NCI-H69 (cell line): ENCODE measurements around the gene PLCL2.

ENCODE experiments used
- DNase-seq: peaks from one replicate; lab custom pipeline; 2025; lab: John Stamatoyannopoulos, UW

Gene PLCL2

GRCh38 chr3:17044855-17045254, 160.1 kb downstream of the PLCL2 start:
- DNase-seq = no peak

DNA sequence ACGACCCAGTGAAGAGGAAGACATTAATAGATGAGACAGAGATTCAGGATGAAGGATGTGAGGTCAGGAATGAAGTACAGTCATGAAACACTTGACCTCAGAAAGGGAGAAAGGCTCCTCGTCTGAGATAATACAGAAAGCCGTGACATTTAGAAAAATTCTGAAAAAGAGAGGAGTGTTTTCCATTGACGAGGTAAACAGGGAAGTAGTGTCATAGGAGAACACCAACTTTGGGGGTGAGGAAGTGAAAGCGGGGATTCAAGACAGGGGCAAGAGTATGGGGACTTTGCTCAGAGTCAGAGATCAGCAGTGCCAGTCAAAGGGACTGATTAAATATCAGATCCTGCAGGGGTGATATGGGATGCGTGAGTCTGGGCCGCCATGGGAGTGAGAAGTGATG, 160.9 kb downstream of the PLCL2 start:
- DNase-seq = no peak

DNA sequence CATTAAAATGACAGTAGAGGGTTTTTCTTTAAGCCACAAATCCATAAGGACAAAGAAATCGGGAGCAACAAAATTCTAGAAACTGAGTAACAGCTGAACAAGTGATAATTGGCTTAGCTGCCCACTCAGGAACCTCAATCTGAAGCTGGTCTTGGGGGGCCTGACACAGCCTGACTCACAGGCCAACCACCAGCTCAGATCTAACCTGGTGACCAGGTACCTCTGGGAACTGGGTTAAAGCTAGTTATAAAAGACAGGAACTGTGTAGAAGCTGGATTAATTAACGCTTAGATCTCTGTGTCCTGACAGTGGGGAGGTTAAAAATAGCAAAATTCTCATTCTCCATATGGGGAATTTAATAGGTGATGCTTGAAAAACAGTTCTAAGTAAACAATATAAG, 161.9 kb downstream of the PLCL2 start:
- no peak for DNase-seq

DNA sequence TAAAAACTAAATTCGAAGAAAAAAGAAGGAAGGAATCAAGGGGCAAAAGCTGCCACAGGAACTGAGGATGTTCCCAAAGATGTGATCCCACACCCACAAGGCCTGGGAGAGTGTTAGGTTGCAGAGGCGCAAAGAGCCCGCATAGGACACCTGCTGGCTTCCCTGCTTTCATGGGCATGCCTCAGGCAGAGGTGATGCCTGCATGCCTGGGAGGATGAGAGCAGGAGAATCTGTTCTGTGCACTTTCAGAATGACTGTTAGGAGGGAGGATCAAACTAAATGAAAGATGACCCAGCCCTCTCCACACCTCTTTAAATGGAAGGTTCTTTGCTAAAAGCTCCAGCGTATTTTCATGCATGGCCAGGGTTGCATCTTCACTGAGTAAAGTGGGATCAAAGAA, 162.4 kb downstream of the PLCL2 start:
- DNase-seq = peak; percentile 28

- no peak for DNase-seq
These were observed 163.1 kb downstream of the PLCL2 start for GRCh38 chr3:17047894-17048293.

DNA sequence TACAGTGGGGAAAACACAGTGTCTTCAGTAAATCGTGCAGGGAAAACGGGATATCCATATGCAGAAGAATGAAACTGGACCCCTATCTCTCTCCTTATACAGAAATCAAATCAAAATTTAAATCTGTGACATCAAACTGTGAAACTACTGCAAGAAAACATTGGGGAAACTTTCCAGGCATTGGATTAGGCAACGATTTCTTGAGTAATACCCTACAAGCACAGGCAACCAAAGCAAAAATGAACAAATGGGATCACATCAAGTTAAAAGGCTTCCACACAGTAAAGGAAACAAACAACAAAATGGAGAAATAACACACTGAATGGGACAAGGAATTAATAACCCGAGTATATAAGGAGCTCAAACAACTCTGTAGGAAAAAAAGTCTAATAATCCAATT, 165.3 kb downstream of the PLCL2 start:
- no peak for DNase-seq

- no peak for DNase-seq
These were observed 165.8 kb downstream of the PLCL2 start for GRCh38 chr3:17050506-17050905.

DNA sequence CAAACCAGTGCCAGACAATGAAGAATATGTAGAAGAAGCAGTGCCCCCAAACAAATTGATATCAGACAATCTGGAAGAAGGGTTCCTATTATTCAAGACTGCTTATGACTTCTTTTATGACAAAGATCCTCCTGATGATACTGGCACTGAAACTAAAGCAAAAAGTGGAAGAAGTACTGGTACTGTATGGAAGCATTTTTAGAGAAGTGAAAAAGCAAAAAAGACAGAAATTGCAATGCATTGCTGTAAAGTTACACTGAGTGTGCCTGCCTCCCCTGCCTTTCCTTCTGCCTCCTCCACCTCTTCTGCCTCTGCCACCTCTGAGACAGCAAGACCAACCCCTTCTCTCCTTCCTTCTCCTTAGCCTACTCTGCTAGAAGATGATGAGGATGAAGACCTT, 167.6 kb downstream of the PLCL2 start:
- DNase-seq = no peak

- DNase-seq = no peak
These were observed 169.7 kb downstream of the PLCL2 start for GRCh38 chr3:17054301-17054981.

DNA sequence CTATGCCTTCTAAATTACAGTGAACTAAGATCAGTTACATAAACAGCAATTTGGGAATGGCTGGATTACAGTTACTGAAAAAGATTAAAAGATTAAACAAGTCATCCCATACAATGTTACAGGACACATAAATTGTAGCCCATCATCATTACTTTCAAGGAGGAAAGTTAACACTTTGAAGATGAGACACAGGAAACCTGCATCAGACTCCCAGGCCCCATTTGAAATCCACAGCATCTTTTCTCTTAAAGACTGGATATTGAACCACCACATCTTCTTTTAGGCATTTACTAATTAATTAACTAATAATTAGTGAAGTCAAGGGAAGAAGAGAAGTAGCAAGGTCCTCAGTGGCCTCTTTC, 170.2 kb downstream of the PLCL2 start:
- no peak for DNase-seq

- DNase-seq = no peak
These were observed 170.9 kb downstream of the PLCL2 start for GRCh38 chr3:17055374-17056276.

DNA sequence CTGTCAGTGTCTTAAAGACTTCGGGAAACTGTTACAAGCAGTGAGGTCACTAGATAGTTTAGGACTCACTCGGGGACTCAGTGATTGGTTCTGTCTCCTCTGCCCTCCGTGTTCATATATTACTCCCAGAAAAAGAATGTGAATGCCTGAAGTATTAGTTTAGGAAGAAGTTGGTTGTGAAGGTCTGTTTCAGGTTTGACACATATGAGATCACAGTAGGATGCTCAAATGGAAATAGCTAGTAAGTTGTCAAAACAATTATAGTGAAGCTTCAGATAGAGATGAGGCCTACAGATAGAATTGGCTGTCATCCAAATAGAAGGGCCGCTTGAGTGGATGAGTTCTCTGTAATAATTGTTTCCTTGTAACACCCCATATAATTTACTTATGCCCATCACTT, 172.6 kb downstream of the PLCL2 start:
- DNase-seq = peak; percentile 20

DNA sequence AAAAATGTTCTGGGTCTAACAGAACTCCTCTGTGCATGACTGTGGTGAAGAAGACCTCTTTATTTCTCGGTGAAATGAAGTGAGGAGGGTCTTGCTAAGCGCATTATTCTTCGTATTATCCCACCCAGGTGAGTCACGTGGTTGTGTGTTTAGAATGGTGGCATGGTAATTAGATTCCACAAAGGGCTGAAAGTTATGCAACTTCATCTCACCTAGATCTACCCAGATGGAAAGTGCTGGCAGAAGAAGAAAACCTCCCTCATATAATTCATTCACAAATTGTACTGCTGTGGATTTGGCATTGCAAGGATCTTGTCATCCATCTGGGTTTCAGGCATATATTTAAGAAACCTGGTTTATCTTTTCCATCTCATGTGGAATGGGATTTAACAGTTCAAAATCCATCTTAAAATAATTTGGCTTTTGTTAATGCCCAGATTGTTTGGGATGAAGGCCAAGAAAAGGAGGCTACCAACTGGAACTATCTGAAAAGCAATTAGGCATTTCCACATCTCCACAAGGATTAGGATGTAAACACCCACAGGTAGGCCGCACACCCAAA, 175.3 kb downstream of the PLCL2 start:
- no peak for DNase-seq

GRCh38 chr3:17061005-17061404, 176.2 kb downstream of the PLCL2 start:
- no peak for DNase-seq

GRCh38 chr3:17062736-17063135, 178.0 kb downstream of the PLCL2 start:
- no peak for DNase-seq

GRCh38 chr3:17063596-17063995, 178.8 kb downstream of the PLCL2 start:
- no peak for DNase-seq

GRCh38 chr3:17065315-17065714, 180.6 kb downstream of the PLCL2 start:
- peak; percentile 50 for DNase-seq

GRCh38 chr3:17065881-17066280, 181.1 kb downstream of the PLCL2 start:
- DNase-seq = no peak

DNA sequence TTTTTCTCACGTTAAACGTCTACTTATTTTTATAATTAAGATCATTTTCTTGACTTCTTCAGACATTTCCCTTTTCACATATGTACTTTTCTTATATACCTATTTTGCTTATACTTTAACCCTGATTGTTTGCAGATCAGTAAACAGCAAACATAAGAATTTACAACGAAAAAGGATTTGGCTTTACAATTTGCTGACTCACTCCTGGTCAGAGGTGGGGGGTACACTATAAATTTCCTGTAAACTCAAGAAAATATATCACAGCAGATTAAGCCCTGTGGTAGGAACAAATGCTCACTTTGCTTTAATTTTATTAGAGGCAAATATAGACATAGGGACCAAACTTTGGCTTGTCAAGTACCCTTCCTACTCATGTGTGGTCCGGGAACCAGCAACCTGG, 185.0 kb downstream of the PLCL2 start:
- no peak for DNase-seq

GRCh38 chr3:17070161-17070959, 185.6 kb downstream of the PLCL2 start:
- peak; percentile 93 for DNase-seq

DNA sequence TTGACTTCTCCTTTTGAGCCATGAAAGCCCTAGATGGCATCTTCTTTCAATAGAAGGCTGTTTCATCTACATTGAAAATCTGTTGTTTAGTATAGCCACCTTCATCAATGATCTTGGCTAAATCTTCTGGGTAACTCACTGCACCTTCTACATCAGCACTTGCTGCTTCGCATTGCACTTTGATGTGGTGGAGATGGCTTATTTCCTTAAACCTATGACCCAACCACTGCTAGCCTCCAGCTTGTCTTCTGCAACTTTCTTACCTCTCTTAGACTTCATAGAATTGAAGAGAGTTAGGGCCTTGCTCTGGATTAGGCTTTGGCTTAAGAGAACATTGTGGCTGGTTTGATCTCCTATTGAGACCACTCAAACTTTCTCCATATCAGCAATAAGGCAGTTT, 189.8 kb downstream of the PLCL2 start:
- no peak for DNase-seq

DNA sequence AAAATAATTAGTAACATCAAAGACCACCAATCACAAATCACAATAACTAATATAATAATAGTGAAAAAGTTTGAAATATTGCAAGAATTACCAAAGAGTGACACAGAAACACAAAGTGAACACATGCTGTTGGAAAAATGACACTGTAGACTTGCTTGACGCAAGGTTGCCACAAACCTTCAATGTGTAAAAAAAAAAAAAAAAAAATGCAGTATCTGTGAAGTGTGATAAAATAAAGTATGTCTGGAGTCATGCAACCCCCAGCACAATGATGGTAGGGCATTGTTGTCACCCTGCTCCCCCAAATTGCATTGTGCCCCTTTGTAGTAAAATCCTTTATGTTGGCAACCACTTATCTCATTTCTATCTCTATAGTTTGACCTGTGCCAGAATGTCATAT, 190.6 kb downstream of the PLCL2 start:
- DNase-seq = no peak
